HG03439 (cell line): Measurements from ENCODE around the gene KCNF1.

Source experiments
- ATAC-seq: cut with Tn5 transposase; IDR thresholded peaks from one replicate; pipeline ENCODE4 v1.9.1; 2021; ENCODE audit warnings: mild to moderate bottlenecking, moderate library complexity; ENCODE audit not compliant: unreplicated experiment

The KCNF1 gene

GRCh38 chr2:10918661-10919409 lies 7.1 kb downstream of the KCNF1 start:
- no peak for ATAC-seq

GRCh38 chr2:10919410-10919770 lies 7.7 kb downstream of the KCNF1 start:
- no peak for ATAC-seq

GRCh38 chr2:10919771-10920621 lies 8.3 kb downstream of the KCNF1 start:
- no peak for ATAC-seq

GRCh38 chr2:10920764-10921388 lies 9.1 kb downstream of the KCNF1 start:
- no peak for ATAC-seq

- ATAC-seq = no peak
Observed at GRCh38 chr2:10921525-10921924, 9.8 kb downstream of the KCNF1 start.

GRCh38 chr2:10922307-10923007 lies 10.7 kb downstream of the KCNF1 start:
- ATAC-seq = no peak

GRCh38 chr2:10923008-10923375 lies 11.3 kb downstream of the KCNF1 start:
- no peak for ATAC-seq

- ATAC-seq = no peak
Observed at GRCh38 chr2:10923965-10924364, 12.2 kb downstream of the KCNF1 start.

GRCh38 chr2:10924441-10924840 lies 12.7 kb downstream of the KCNF1 start:
- no peak for ATAC-seq

GRCh38 chr2:10924859-10925258 lies 13.1 kb downstream of the KCNF1 start:
- no peak for ATAC-seq

GRCh38 chr2:10926191-10926820 lies 14.6 kb downstream of the KCNF1 start:
- no peak for ATAC-seq

- ATAC-seq = no peak
Observed at GRCh38 chr2:10930721-10931516, 19.2 kb downstream of the KCNF1 start.

- no peak for ATAC-seq
Observed at GRCh38 chr2:10931710-10932255, 20.0 kb downstream of the KCNF1 start.

- no peak for ATAC-seq
Observed at GRCh38 chr2:10932345-10933151, 20.8 kb downstream of the KCNF1 start.

GRCh38 chr2:10933700-10934225 lies 22.0 kb downstream of the KCNF1 start:
- no peak for ATAC-seq

GRCh38 chr2:10934308-10934978 lies 22.7 kb downstream of the KCNF1 start:
- ATAC-seq = no peak

GRCh38 chr2:10934979-10935350 lies 23.2 kb downstream of the KCNF1 start:
- ATAC-seq = no peak

- no peak for ATAC-seq
Observed at GRCh38 chr2:10935366-10935918, 23.7 kb downstream of the KCNF1 start.
